WTC11 (cell line): ENCODE results near the gene GSTM2. TPM values are rescaled to one million over a fixed set of nuclear protein-coding genes. Genes with fewer than 3 reads are reported as not detected.
"Not testable (repeated sequence)": the region's sequence is repeated elsewhere in the genome, so short reads cannot be mapped to it uniquely, and the experiment has no call there.

Experiments
- ATAC-seq: fragments of 200-7000 bp; cut with Tn5 transposase; 2 replicates; pipeline ENCODE4 v1.10.0; 2021; ENCODE audit warnings: mild to moderate bottlenecking, moderate library complexity
- CTCF ChIA-PET: fragments of 300-600 bp; sonication (Branson Sonifier 250); formaldehyde crosslinking; loops from one replicate; lab custom pipeline; 2021; ENCODE audit warnings: antibody characterized with exemption; lab: Charles Lee
- POLR2A ChIA-PET: fragments of 350-600 bp; sonication (Branson Sonifier 250); formaldehyde crosslinking; loops from one replicate; lab custom pipeline; 2021; ENCODE audit warnings: antibody characterized with exemption; lab: Charles Lee
- DNase-seq: peaks from one replicate; pipeline ENCODE4 v3.0.0; 2021; ENCODE audit warnings: low spot score
- H3K27ac Mint-ChIP-seq: 2 replicates; pipeline ENCODE4 v1.8.0; 2021; ENCODE audit warnings: mixed read lengths
- H3K27me3 Mint-ChIP-seq: 2 replicates; pipeline ENCODE4 v1.8.0; 2021; ENCODE audit warnings: low read depth, mild to moderate bottlenecking, moderate library complexity, mixed read lengths
- H3K36me3 Mint-ChIP-seq: 2 replicates; pipeline ENCODE4 v1.8.0; 2021; ENCODE audit warnings: mixed read lengths
- H3K4me1 Mint-ChIP-seq: 2 replicates; pipeline ENCODE4 v1.8.0; 2022; ENCODE audit warnings: mixed read lengths
- H3K4me3 Mint-ChIP-seq: 2 replicates; pipeline ENCODE4 v1.8.0; 2021; ENCODE audit warnings: mild to moderate bottlenecking, moderate library complexity, mixed read lengths
- H3K9me3 Mint-ChIP-seq: 2 replicates; pipeline ENCODE4 v1.8.0; 2021; ENCODE audit warnings: mixed read lengths
- ARID4B ChIP-seq: sonication (generic); formaldehyde crosslinking; IDR thresholded peaks from 2 replicates; pipeline ENCODE4 v1.8.0; 2023; ENCODE audit warnings: missing genetic modification reagents, mild to moderate bottlenecking, borderline replicate concordance
- CBFB ChIP-seq: sonication (generic); formaldehyde crosslinking; IDR thresholded peaks from 2 replicates; pipeline ENCODE4 v1.8.1; 2022; ENCODE audit warnings: mild to moderate bottlenecking, low read depth, missing genetic modification reagents
- CREB1 ChIP-seq: sonication (generic); formaldehyde crosslinking; IDR thresholded peaks from 2 replicates; pipeline ENCODE4 v1.8.0; 2023; ENCODE audit warnings: mild to moderate bottlenecking, missing genetic modification reagents
- ETV6 ChIP-seq: sonication (generic); formaldehyde crosslinking; IDR thresholded peaks from 2 replicates; pipeline ENCODE4 v1.8.1; 2022; ENCODE audit warnings: mild to moderate bottlenecking, missing genetic modification reagents
- JAZF1 ChIP-seq: fragments of 250-450 bp; sonication (Bioruptor Pico); IDR thresholded peaks from 2 replicates; pipeline ENCODE4 v1.9.0; 2021; ENCODE audit warnings: moderate library complexity, mild to moderate bottlenecking, inconsistent platforms
- total RNA-seq: library from RNA; stranded (reverse); gene quantifications from 3 replicates; pipeline ENCODE4 v1.2.3, GENCODE V29; 2021
- TF ChIP-seq, protein P1 (sequence below): sonication (generic); formaldehyde crosslinking; IDR thresholded peaks from 2 replicates; pipeline ENCODE4 v1.8.0; 2022; ENCODE audit warnings: mild to moderate bottlenecking, missing genetic modification reagents
- TF ChIP-seq, protein P2 (sequence below): sonication (generic); formaldehyde crosslinking; IDR thresholded peaks from 2 replicates; pipeline ENCODE4 v1.8.1; 2022; ENCODE audit warnings: mild to moderate bottlenecking, moderate library complexity, missing genetic modification reagents

The GSTM2 gene
- total RNA-seq, 1 experiment from 2014 or later: 12.9 TPM

DNA sequence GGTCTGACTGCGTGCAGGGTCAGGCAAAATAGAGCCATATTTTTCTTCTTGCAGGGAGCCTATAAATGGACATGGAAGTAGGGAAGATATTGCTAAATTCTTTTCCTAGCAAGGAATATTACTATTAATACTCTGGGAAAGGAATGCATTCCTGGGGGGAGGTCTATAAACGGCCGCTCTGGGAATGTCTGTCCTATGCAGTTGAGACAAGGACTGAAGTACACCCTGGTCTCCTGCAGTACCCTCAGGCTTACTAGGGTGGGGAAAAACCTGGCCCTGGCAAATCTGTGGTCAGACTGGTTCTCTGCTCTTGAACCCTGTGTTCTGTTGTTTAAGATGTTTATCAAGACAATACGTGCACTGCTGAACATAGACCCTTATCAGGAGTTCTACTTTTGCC, 41.1 kb downstream of the GSTM2 start:
- H3K36me3 Mint-ChIP-seq: peaks cover 20% of the 10 kb centered on the region
- DNase-seq, ATAC-seq, POLR2A ChIA-PET, H3K4me1 Mint-ChIP-seq, CTCF ChIA-PET, H3K27me3 Mint-ChIP-seq, H3K4me3 Mint-ChIP-seq, H3K27ac Mint-ChIP-seq: not testable (repeated sequence)
- H3K9me3 Mint-ChIP-seq: peaks cover 39% of the 10 kb centered on the region

- Mint-ChIP-seq H3K36me3 (peaks cover 15% of the 10 kb centered on the region), H3K9me3 (peaks cover 30% of the 10 kb centered on the region)
- CTCF ChIA-PET, DNase-seq, H3K27ac Mint-ChIP-seq, ATAC-seq, H3K4me3 Mint-ChIP-seq, POLR2A ChIA-PET, H3K27me3 Mint-ChIP-seq, H3K4me1 Mint-ChIP-seq: not testable (repeated sequence)
Observed at GRCh38 chr1:109709822-109710221, 42.0 kb downstream of the GSTM2 start.

DNA sequence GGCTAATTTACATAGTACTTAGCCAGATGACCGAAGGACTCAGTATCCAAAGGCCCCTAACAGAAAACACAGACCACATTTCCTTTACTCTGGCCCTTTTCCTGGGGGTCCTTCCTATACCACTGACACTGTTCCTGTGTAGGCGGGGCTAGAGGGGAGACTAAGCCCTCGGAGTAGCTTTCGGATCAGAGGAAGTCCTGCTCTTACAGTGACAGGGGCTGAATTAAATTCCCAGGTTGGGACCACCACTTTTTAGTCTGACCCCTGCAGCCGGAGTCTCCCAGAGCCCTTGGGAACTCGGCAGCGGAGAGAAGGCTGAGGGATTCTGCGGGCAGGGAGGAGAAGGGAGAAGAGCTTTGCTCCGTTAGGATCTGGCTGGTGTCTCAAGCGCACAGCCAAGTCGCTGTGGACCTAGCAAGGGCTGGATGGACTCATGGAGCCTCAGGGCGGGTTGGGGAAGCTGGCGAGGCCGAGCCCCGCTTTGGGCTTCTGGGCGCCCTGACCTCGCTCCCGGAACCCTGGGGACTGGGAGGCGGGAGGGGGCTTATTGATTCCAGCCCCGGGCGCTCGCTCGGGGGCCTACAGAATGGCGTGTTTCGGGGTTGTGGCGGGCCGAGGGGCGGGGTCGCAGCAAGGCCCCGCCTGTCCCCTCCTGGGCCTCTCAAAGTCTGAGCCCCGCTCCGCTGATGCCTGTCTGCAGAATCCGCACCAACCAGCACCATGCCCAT, 43.9 kb downstream of the GSTM2 start, which contains the start of gene GSTM5:
Gene GSTM5 (plus strand): TSS at position 659 of the 728 bp plus-strand sequence. CDS start 62 bp downstream, at position 721.
- H3K27ac Mint-ChIP-seq, H3K4me1 Mint-ChIP-seq, POLR2A ChIA-PET, ATAC-seq, H3K4me3 Mint-ChIP-seq, H3K27me3 Mint-ChIP-seq, DNase-seq: not testable (repeated sequence)
- peaks cover 15% of the 10 kb centered on the region for H3K36me3 Mint-ChIP-seq
- CTCF ChIA-PET: interaction anchor here (0.6 to 0.9 kb wide), 2 partner anchors 72 to 81 kb away, joined by 4 read pairs; no protein-coding TSS in a partner anchor
- peaks cover 27% of the 10 kb centered on the region for H3K9me3 Mint-ChIP-seq

GRCh38 chr1:109712321-109712864, 44.5 kb downstream of the GSTM2 start:
- ATAC-seq: no peak
- peaks cover 21% of the 10 kb centered on the region for H3K9me3 Mint-ChIP-seq
- H3K27ac Mint-ChIP-seq: no peak overlapping the region

More at GRCh38 chr1:109712321-109712864, 44.5 kb downstream of the GSTM2 start:
- TF ChIP-seq CBFB (CRISPR knock-in tag) (no peak), ARID4B (CRISPR knock-in tag) (no peak), ETV6 (no peak), JAZF1 (CRISPR knock-in tag) (no peak), CREB1 (CRISPR knock-in tag) (no peak)
- TF ChIP-seq, protein P1, sequence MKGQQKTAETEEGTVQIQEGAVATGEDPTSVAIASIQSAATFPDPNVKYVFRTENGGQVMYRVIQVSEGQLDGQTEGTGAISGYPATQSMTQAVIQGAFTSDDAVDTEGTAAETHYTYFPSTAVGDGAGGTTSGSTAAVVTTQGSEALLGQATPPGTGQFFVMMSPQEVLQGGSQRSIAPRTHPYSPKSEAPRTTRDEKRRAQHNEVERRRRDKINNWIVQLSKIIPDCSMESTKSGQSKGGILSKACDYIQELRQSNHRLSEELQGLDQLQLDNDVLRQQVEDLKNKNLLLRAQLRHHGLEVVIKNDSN (CRISPR knock-in tag): no peak
- TF ChIP-seq, protein P2, sequence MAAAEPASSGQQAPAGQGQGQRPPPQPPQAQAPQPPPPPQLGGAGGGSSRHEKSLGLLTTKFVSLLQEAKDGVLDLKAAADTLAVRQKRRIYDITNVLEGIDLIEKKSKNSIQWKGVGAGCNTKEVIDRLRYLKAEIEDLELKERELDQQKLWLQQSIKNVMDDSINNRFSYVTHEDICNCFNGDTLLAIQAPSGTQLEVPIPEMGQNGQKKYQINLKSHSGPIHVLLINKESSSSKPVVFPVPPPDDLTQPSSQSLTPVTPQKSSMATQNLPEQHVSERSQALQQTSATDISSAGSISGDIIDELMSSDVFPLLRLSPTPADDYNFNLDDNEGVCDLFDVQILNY: no peak
- TF ChIP-seq, all 79 proteins: peak for 0
- H3K4me3 Mint-ChIP-seq: no peak overlapping the region
- no peaks in the 10 kb centered on the region; the same call in 1 of the 2 replicates for H3K27me3 Mint-ChIP-seq
- POLR2A ChIA-PET: no interaction called here
- DNase-seq: no peak
- H3K4me1 Mint-ChIP-seq: no peaks in the 10 kb centered on the region
- peaks cover 15% of the 10 kb centered on the region for H3K36me3 Mint-ChIP-seq
- CTCF ChIA-PET: interaction anchor here (0.6 to 0.9 kb wide), 2 partner anchors 73 to 82 kb away, joined by 4 read pairs; no protein-coding TSS in a partner anchor
